RKO (cell line): ENCODE measurements around the gene TMEM237.
"Not testable (repeated sequence)": the region's sequence is repeated elsewhere in the genome, so short reads cannot be mapped to it uniquely, and the experiment has no call there.

Experiments
- DNase-seq: peaks from one replicate; pipeline ENCODE4 v3.0.0-alpha.2; 2016; ENCODE audit warnings: low spot score

The TMEM237 gene, protein sequence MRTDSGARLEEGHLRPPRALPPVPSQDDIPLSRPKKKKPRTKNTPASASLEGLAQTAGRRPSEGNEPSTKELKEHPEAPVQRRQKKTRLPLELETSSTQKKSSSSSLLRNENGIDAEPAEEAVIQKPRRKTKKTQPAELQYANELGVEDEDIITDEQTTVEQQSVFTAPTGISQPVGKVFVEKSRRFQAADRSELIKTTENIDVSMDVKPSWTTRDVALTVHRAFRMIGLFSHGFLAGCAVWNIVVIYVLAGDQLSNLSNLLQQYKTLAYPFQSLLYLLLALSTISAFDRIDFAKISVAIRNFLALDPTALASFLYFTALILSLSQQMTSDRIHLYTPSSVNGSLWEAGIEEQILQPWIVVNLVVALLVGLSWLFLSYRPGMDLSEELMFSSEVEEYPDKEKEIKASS

DNA sequence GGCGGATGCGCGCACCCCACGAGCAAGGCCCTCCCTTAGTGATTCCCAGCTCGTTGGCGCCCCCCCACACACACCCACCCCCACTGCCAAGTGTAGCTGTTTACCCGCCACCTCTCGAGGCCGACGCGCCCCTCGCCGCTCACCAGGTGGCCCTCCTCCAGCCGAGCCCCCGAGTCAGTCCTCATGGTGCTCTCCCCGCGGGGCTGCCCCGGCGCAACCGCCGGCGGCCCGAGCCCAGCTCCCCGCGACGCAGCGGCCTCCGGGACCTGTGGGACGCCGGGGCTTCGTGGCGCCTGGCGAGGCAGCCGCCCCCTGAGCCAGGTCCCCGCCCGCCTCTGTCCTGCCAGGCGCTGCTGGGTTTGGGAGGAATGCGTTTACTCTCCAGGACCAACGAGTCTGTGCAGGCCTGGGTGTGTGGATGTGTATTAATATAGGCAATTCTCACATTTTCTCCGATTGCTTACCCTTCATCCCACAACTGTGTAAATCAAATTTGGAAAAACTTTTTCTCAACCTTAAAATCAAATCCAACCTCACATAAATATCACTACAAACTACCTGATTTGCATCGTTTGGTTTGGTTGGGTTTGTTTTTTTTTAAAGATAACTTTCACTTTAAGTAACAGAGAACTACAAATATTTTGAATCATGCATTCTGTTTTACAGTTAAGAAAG lies at the start of gene TMEM237:
Gene TMEM237, minus strand, starts transcription at position 288 of the 675 bp plus-strand sequence. Its CDS starts 103 bp downstream, at position 185.
- peak; percentile 52 for DNase-seq

DNA sequence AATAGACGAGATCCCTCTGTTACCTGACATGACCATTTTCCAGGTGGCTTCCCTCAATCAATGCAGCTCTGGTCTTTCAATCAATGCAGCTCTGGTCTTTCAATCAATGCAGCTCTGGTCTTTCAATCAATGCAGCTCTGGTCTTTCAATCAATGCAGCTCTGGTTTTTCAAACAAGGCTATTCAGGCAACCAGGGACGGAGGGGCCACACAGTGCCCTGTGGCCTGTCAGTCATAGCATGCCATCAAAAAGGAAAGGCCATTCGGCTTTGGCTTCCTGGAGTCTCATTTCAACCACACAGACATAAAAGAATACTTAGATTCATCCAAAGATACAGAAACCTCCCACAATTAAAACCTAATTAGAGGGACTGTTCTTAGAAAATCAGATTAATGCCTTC lies 41.9 kb upstream of the TMEM237 start:
- DNase-seq: no peak

DNA sequence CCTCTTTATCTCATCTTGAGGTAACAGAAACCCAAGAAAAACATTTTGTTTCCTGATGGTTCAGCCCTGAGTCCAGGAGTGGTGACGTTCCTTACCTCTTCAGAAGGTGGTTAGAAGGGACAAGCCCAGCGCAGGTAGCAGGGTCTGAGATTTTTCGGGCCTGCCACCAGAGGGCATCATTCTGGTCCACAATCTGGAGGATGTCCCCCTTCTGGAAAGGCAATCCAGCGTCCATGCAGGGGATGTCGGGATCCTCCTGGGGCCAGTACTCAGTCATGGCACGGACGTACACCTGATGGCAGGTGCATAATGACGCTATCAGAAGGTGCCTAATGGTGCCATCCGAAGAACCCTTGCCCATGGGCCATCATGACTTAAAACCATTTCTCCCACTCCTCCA lies 37.4 kb upstream of the TMEM237 start:
- no peak for DNase-seq

DNA sequence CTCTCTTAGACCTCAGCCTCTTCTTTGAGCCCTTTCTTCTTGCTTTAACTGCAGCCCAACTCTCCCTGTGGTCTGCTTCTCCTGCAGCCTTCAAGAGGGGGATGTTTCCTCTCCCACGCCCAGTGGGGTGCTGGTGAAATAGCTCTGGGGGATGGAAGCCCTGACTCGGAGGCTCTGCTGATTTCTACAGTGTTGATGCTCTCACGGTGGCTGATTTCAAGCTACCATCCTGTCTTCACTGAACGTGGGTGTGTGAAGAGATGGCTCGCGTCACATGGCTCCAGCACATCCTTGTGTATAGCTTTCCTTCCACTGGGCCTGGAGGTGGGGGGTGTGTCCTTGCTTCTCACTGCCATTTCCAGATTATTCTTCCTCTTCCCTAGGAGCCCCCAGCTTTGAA lies 35.1 kb upstream of the TMEM237 start:
- no peak for DNase-seq

DNA sequence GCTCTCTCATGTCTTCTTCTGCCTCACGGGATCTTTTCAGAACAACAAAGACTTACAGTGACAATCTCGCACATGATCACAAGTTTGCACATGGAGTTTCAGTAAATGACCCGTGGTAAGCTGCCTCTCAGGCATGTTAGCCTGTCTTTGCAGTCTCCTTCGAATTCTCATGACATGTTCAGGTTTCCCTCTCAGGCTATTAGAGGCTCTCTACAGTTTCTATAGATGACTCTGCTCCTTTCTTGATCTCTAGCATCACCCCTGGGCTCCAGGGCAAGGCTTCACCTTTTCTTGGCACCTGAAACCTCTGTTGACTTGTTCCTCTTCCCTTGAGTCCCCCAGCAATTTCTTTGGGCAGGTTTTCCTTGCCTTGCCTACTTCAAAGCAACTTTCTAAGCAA lies 32.2 kb upstream of the TMEM237 start:
- DNase-seq: no peak

DNA sequence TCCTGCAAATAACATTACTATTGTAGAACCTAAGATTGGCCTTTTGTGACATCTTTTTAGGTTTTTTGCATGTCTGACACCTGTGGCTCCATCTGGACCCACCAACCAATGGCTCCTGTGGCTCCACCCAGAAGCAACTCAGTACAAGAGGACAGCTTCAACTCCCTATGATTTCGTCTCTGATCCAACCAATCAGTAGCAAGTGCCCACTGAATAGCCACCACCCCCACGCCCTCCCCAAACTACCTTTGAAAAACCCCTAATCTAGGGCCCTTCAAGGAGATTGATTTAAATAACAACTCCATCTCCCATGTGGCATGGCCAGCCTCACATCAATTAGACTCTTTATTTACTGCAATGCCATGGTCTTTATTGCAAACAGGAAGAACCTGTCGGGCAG lies 31.5 kb upstream of the TMEM237 start:
- DNase-seq: no peak

DNA sequence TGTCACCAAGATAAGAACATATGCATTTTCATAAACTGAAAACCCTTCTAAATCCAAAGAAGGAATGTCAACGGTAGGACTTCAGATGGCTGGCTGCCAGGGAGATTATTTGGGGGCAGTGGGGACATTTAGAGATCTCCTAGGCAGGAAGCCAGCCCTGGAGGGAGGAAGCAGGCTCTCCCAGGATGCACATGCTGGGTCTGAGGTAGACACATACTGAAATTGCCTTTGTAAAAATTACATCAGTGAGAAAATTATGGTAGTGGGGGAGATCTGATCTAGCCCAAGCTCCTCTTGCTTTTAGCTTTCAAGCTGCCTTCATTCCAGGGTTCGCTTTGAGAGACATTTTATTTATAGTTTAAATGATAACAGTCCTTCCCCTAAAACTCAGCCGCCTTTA lies 31.0 kb upstream of the TMEM237 start:
- DNase-seq: no peak

DNA sequence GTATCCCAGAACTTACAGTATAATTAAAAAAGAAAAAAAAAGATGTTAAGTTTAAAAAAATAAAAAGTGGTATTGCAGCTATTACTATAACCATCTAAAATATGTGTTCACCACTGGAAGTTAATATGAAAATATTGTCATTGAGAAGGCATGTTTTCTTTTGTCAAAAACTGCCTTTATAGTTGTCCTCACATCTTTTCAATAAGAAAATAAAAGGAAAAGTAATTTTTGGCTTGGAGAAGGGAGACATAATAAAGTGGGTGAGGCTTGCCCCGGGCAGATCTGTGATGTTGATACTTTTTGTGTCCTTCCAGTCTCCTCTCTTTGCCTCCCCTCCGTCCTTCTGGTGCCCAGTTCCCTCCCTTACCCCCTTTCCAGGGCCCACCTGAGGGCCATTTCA lies 30.2 kb upstream of the TMEM237 start:
- no peak for DNase-seq

DNA sequence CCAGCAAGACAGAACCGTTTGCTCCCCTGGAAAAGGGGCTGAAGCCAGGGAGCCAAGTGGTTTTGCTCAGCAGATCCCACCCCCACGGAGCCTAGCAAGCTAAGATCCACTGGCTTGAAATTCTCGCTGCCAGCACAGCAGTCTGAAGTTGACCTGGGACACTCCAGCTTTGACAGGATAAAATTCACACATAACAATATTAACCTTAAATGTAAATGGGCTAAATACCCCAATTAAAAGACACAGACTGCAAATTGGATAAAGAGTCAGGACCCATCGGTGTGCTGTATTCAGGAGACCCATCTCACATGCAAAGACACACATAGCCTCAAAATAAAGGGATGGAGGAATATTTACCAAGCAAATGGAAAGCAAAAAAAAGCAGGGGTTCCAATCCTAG lies 27.9 kb upstream of the TMEM237 start:
- not testable (repeated sequence) for DNase-seq

DNA sequence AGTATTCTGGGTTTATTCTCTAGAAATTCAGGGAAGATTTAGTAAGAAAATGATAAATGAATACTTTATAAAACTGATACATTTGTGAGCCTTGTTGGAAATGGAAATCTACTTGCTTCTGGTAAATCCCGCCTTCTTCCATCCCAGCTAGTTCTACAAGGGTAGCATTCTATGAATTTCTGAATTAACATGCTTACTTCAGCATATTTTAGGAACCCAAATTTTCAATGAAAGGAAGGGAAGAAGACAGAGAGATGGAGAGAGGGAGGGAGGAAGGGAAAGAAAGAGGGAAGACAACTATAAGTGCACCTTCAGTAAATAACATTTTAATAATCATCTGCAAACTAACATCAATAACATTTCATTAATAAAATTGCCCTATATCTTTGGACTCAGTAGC lies 26.6 kb upstream of the TMEM237 start:
- no peak for DNase-seq

DNA sequence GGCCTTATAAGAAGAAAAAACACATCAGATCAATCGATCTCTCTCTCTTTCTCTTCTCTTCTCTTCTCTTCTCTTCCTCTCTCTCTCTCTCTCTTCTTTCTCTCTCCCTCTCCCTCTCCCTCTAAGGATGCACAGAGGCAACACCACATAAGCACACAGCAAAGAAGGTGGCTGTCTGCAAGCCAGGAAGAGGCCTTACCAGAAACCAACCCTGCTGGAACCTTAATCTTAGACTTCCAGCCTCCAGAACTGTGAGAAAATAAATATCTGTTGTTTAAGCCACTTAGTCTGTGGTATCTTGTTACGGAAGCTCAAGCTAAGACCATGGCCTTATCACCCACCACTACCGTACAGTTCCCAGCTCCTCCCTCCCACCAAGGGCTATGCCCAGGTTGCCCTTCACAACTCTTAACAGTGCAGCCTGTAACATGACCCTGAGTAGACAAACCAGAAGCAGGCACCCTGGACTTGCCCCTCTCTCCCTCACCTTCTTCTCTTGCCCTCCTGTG lies 25.2 kb upstream of the TMEM237 start:
- no peak for DNase-seq

DNA sequence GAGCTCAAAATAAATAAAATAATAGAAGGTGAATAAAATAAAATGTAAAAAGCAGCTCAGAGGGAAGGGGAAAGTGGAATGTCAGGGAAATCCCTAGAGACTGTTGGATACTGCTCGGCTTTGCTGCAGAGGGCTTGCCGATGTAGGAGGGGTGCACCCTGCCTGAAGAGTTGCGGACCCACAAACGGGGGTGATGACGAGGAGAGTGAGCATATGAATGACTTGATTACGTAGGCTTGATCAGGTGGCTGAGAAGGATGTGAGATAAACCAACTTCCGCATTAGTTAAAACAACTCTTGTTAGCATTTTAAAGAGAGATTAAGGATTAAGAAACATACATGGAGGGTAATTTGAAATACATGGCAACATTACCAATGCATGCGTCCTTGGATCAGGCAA lies 21.0 kb upstream of the TMEM237 start:
- DNase-seq: no peak

DNA sequence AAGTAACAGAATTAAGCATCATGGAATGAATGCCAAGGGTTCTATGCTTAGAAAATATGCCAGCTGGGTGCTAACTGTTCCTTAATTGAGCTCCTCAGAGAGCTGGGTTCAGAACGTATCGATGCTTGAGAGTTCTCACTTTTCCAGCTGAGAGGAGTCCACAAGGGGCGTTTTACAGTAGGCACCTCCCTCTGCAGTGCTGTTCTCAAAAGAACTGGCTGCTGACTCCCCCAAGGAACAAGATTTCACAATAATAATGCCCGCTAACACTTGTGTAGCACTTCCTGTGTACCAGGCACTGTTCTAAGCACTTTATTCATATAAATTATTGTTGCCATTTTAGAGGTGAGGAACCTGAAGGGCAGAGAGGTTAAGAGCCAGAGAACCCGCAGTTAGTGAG lies 18.1 kb upstream of the TMEM237 start:
- no peak for DNase-seq

DNA sequence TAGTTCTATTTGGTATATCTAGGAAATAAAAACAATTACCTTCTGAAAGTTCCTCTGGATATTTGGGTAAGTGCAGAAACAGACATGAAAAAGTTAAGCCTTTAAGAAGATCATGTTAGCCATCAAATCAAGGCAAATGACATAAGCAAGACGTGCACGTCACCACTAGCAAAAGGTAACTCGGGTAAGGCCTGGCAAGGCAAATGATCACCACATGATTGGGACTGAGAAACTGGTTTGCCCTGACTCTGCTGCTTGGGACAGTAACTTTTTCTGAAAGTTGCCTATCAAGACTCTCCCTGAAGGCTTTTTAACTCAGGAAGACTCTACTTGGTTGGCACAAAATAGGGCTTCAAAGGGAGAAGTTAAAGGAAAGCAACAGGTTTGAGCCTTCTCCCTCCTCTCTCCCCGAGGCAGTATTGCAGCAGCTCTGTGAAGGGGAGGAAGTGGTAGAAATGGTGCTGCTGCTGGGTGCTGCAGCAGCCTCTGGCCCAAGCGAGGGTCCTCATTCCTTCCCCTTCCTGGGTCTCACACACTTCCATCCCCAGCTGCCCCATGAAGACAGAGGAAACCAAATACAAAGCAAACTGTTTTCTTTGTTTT lies 17.1 kb upstream of the TMEM237 start:
- no peak for DNase-seq

DNA sequence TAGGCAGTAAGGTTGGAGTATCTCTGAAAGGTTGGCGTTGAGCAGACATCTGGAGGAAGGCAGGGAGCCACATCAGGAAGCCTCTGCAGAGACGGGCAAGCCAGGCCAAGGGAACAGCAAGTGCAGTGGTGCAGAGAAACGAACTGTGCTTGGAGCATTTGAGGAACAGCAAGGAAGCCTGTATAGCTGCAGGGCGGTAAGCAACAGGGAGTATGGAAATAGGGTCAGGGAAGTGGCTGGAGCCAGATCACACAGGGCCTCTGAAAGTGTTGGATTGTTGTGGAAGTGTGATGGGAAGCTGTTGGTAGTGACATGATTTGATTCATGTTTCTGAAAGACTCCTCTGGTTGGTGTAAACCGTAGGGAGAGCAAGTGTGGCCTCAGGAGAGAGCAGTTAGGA lies 13.4 kb upstream of the TMEM237 start:
- no peak for DNase-seq

DNA sequence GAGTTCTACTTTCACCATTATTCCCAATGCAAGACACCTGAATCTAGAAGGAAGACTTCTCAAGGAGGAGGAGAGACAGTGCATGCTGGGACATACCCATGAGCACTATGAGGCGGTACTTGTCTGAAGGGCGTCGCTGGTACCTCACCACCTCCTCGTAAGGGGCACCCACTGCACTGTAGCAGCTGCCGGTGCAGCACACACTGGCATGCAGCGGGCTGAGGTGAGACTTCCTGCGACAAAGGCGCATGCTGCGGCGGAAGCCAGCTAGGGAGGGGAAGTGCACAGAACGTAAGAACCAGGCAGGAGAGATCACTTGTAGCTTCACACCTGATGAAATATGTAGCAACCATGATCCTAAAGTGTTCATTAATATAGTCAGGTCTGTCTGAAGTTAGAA lies 12.8 kb upstream of the TMEM237 start:
- DNase-seq: no peak

DNA sequence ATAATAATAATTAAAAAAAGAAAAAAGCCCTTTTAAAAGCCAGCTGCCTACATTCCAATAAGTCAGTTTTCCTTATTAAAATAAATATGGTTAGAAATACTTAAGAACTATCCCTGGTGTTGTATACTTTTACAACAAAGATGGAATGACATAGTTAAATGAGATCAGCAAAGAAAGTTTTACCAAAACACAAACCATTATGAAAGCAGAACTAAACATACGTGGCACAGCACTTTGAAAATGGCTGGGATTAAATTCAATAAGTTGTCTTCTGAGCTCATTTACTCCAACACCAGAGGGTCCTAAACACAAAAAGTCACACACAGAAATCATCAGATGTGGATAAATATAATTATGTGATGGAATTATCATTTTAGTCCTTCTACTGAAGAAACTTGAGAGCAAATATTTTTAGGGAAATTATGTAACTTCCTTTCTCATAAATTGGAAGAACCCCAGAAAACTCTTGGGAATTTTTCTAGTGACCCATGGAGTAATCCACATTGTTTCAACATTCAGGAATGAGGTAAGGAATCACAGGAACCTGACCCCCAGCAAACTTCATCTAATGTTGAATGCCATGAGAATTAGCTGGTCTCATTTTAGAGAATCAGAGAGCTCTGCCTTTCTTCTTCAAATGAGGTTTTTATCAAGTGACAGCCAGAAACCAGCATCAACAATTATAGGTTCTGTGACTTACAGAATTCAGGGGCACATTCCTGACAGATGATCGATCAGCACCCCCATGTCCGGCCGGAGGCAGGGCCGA lies 11.5 kb upstream of the TMEM237 start:
- no peak for DNase-seq

DNA sequence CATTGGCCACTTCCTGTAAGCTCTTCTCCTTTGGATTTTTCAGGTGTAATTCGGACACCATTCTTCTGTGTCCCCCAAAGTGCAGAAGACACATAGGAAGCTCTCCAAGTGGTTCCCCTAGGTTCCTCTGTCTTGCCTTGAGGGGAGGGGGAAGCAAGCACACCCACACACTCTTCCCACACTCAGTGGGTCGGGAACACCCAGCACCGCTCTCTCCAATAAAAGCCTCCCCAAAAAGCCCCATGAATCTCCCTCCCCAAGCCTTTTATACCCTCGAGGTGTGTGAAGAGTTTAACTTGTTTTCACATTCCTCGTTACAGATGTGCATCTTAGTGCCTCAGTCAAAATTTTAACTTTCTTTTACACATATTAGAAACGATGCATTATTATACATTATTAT lies 9.9 kb upstream of the TMEM237 start:
- no peak for DNase-seq

DNA sequence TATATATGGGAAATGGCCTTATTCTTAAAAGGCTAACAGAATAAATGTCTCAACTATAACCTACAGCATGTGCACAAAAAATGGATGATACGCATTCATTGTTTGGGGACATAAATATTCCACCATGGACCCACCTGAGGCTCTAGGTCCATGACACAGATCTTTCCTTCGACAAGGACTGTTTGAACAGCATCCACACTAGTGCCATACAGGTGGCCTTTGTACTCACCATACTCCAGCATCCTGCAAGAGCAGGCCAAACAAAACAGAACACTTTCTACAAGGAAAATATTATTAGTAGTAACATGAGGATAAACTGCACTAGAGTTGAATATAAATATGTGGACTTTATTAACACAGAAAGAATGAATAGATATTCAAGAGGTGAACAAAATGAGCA lies 6.1 kb upstream of the TMEM237 start:
- DNase-seq: no peak

DNA sequence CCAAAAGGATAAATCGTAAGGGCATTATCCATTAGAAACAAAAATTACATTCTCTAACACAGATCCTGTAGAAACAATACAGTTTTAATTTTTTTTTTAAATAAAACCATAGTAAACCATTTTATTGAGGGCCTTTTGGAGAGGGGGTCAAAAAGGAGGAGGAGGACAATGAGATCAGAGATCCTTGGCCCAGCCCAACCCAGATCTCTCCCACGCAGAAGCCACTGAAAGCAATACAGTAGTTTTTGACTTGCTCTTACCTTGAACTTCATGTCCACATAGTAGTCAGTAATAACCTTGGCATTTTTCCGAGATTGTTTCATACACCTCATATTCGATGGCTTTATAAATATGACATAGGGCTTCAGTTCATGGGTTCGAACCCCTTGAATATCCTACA lies 4.1 kb upstream of the TMEM237 start:
- no peak for DNase-seq

DNA sequence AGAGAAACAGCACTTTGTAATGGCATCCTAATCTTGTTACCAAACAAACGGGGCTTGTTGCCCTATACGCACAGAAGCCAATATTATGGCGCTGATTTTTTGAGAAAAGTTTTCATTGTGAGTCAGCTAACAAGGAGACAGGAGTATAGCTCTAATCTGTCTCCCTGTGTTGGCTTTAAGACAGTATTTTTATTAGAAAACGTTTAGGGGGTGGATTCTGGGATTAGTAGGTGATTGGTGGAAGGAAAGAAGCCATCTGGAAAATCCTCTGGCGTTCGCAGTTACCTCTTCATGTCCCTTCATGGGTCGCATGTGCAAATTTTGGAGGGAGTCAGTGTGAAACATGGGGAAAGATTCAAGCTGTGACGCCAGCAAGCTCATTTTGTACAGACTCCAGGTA lies 698 bp upstream of the TMEM237 start:
- DNase-seq: no peak

DNA sequence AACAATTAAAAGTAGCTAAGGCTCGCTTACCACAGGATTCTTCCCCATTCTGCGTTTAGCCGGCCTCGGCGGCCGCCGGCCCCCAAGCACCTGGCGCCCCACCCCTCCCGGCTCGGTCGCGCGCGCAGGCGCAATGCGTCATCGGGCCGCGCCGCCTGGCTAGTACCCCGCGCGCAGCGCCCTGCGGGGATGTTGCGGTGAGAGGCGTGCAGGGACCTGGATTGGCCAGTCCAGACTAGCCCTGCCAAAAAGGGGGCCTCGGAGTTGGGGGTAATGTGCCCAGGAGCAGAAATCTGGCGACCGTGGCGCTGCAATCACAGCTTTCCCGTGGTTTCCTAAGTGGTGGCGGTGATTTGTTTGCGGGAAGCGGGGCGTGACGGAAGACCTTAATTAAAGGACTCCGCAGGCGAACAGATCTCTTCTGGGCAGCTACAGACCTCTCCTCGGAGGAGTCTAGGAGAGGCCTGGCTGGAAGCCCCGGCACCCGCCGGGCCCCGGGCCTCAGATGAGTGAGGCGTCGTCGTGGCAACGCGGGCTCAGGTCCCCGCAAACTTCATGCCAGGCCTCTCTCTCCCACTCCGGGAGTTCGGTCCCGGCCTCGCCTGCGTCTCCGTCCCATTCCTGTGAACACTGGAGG lies 606 bp downstream of the TMEM237 start:
- DNase-seq: peak; percentile 72
